ENCODE data around the gene KCNK17.

Gene KCNK17

DNA sequence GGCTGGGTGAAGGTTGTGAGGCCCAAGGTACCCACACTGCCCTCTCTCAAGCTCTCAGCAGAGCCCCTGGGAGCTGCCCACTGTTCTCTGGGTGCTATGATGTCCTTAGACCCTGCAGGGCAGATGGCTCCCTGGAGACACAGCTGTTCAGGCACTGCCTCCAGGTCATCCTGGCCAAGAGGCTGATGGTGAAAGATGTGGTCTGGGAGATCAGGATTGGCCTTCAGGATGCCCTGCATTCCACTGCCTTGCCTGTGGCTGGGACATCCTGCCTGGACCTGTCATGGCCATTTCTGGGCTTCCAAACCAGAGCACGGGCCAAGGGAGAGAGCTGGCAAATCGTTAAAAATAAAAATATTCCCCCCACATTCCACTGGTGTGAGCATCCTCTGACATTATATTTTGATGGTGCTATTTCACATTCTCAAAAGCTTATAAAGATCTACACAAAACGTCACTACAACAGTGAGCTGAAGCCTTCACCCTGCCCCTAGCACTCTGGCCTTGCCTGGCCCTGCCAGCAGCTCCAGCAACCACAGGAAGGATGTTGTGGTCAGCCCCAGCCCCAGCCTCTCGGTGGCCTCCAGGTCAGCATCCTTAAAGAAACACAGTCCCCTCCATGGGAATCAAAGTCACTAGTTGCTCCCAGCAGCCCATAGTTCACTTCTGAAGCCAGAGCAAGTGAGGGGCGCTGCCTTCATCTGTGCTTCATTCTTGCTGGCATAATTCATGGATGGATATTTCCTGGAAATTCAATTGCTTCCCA is 21.7 kb upstream of the KCNK17 start:
- no peak for DNase-seq

DNA sequence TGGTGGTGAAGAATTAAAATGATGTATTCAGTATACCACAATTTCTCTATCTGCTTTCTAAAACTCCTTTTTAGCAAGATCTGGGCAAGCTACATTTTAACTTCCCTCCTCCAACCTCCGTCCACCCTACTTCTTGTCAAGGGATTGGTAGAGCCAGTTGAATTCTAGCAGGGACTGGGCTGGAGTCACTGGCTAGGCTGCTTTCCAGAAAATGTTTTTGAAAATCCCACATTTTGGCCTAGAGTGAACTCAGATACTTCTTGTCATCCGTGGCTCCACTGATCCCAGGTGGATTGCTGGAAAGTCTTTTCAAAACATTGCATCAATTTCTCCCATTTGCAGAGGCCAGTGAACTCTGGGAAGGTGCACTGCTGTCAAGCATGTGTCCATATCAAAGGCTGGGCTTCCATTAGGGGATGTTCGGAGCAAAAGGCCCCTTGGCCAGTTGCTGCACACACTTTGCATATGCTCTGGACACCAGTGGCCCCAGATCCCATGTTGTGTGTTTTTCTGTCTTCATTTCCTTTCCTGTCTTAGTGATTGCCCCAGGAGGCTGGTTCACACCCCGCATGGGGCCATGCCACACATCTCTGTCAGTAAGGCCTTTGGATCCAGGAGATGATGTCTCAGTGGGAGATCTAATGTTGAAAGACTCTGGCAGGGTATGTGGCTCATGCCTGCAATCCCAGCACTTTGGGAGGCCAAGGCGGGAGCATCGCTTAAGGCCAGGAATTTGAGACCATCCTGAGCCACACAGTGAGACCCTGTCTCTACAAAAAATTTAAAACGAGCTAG is 19.6 kb upstream of the KCNK17 start:
- no peak for DNase-seq

DNA sequence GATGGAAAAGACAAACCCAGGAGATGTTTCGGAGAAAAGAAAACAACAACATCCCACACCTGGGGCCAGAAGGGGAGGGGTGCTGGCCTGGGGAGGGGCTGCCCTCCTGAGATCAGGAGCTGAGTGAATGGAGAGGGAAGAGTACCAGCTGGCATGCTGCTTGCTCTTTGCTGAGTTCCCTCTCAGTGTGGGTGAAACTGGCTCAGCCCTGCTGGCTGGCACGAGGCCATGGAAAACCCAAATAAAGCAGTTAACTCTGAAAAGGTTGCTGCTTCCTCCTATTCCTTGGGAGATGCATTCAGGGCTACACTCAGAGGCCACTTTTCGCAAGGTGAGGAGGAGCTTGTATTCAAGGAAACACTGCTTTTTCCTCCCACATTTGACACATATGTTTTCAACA is 16.3 kb upstream of the KCNK17 start:
- DNase-seq = no peak

DNA sequence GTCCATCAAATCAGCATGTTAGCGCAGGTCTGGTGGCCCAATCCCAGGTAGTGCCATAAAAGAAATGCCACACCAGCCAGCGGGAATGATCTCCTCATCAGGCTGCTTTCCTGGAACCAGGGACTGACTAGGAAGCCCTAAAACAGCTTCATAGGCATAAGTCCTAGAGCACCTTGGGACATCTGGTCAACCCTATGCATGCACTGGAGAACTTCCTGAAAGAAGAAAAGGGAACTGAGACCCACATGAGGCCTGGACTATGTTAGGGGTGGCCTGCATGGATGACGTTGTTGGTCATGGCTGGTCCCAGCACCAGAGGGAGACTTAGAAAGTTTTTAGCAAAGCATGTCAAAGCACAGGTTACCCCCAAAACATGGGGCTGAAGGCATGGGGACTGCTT is 15.8 kb upstream of the KCNK17 start:
- DNase-seq = no peak

DNA sequence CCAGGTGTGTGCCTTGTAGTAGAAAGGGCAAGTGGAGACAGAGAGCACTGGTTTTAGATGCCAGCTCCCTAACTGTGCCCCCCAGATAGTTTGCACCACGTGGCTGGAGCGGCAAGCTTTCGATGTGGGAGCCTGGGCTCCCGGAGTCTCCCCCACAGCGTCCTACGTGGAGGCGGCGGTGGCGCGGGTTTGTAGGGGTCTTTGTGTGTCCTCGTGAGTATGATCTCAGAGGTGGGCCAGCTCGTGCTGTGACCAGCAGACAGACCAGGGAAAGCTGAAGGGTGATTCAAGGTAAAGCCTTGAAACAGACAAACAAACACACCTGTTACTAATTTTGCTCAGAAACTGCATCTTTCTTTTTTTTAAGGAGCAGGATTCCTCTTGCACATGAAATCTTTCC is 13.8 kb upstream of the KCNK17 start:
- DNase-seq = no peak

DNA sequence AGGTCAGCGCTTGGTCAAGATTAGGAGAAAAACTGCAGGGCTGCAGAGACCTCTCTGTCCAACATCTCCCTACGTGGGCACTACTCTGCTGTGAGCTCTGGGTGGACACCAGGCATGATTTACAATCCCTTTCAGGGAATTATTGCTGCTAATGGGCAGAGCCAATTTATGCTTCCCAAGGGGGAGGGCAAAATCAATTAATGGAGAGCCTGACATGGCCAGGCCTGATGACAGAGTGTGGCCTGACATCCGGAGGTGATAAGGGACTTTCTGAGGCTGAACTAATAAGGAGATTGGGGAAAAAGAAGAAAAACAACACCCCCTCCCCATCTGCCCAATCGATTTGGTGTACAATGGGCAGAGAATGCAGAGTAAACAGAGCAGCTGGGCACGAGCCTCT is 13.3 kb upstream of the KCNK17 start:
- no peak for DNase-seq

DNA sequence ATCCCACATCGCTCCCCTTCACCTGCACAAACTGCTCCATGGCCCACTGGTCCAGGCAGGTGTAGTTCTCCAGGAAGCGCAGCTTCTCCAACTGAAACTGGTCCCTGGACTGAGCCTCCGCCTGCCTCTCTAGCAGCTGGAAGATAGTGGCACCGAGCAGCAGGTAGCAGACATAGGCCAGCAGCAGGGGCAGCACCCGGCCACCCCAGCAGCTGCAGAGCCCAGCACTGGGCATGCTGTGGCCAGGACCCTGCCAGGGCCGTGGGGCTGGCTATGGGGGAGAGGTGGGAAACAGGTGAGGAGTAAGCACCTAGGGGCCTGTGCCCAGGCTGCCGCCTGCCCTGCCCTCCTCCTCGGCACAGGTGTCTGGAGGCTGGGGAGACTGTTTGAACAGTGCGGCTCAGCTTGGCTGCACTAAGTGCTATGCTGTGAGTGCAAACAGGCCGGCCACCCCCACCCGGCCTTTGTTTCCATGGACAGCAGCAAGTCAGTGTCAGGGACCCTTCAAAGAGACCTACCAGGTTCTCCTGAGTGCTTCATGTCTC is 8.2 kb upstream of the KCNK17 start, which contains the start of gene KCNK16:
TSS of gene KCNK16 (minus strand) at position 397 of the 545 bp plus-strand sequence. CDS start at position 235, 162 bp downstream.
- no peak for DNase-seq

DNA sequence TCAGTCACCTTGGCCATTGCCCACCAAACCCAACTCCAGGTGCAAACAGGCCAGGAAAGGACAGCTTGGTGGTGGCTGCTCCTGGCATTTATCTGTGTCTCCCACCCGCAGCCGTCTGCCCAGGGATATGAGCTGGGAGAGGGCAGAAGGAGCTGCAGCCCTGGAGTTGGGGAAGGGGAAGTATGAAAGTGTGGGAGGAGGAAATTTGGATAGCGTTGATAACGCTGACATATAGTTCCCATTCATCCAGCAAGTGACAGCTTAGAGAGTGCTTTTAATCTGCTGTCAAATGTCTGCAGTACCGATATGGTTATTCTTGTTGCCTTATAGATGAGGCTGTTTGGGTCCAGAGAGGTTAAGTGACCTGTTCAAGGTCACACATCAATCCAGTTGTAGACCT is 7.5 kb upstream of the KCNK17 start:
- DNase-seq = no peak

DNA sequence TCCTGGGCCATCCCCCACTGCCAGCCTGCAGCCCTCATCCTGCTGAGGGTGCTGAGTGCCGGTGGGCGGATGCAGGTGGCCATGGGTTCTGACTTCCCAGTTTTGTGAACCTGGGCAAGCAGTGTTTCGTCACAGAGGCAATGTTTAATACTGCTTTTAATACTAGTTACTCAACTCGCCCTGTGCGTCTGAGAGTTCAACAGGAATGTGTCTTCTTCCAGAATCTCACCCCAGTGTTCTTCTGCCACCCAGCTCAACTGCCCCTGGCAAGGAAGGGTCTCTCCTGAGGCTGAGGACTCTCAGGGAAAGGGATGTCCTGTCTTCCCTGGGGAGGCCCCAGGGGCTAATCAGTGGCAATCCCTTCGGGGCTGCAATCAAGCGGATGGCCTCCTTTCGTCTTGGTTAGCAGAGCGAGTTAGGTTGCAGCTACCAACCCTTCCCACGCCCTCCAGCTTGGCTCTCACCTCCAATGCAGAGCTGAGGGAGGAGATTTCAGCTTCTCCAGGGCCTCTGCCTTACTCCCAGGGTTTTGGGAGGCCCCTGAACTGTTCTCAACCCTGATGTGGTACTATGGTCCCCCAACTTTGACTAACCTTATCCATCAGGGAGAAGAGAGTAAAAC is 6.3 kb upstream of the KCNK17 start:
- no peak for DNase-seq

DNA sequence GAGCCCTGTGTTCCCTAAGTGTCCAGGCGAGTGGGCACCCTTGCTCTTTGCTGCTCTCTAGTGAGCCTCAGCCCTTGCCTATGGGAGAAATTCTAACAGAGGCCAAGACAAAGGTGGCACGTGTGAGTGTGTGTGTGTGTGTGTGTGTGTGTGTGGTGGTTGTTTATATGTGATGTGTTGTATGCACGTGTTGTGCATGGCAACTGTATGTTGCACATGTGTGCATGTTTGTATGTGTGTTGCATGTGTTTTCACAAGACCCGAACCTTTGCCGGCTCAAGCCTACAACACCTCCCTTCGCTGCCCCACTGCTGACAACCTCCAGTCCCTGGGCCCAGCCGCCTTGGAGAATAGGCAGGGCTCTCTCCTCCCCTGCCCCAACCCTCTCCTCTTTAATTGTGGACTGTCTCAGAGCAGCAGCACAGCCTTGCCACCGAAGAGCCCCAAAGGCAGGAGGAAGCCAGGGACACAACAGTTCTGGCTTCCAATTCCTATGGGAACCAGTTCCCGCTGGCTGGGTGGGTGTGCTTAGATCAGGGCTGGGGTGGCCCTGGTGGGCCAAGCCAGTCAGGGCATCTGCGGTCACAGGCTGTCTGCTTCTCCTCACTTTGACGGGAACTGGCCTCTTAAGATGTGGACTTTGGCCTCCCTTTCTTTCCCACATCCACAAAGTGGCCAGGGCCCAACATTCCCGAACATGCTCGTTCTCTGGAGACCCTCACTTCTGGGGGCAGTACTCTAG is 5.6 kb upstream of the KCNK17 start:
- no peak for DNase-seq

DNA sequence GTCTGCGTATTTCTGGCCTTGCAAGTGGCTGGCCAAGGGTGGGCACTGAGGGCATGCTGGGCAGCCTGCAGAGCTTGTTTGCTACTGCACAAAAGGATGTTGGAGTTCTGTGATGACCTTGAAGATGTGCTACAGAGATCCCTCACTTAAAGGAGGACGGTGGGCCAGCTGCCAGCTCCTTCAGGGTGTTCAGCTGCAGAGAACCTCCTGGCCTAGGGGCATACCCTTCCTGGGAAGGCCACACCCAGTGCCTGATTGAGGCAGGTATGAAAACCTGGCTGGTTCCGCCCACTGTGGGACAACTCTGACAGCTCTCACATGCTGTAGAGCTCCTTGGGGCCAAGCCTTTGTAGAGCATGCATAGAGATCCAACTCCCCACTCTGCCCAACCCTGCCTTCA is 3.0 kb upstream of the KCNK17 start:
- DNase-seq = no peak

DNA sequence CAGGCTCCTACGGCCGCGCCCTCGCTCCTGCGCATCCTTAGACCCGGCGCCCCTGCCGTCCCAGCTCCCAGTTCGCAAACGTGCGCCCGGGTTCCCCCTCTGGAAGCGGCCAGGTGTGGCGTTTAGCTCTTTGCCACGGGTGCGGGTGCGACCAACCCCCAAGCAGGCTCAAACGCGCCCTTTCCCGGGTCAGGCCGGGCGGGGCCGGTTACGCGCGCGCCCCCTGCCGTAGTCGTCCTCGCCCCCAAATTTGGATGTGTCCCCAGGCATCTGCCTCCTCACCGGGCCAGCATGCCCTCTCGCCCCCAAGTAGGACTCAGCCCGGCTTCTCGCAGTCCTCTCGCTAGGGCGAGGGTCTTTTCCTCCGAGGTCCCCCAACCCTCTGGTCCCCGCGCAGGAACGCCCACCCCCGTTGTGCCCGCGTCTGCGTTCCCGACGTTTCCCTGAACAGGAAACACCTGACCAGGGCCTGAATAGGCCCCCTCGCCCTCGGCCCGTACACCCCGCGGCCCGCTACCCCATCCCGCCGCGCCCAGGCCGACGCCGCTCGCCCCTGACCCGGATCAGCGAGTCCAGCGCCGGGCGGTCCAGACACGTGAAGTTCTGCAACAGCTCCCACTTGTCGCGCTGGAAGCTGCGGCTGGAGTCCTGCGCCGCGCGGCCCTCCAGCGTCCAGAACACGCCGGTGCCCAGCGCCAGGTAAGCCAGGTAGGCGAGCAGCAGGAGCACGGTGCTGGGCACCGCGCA is 520 bp downstream of the KCNK17 start:
- no peak for DNase-seq

DNA sequence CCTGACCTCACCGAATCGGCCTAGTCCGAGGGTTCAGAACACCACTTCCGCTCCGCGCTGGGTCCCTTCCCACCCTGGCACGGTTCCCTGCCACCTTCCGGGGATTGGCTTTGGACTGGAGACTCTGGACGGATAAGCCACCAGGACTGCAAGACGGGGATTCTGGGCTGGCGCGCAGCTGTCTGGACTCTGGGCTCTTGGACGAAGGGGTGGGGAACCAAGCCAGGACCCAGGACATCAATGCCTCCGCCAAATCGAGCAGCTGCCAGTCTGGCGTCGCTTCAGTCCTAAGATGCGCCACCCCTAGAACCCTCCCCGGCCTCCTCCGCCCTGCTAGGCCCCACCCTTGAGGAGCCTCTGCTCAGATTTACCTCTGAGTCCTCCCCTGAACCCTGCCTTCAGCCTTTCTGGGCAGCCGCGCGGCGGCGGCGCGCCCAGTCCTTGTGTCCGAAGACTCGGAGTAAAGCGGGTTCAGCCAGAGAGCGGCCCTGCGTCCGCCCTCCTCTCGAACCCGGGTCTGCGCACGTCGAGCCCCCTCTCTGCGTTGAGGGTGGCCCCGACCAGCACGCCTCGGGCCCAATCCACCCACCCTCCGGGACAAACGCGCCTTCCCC is 1.2 kb downstream of the KCNK17 start:
- DNase-seq = no peak

DNA sequence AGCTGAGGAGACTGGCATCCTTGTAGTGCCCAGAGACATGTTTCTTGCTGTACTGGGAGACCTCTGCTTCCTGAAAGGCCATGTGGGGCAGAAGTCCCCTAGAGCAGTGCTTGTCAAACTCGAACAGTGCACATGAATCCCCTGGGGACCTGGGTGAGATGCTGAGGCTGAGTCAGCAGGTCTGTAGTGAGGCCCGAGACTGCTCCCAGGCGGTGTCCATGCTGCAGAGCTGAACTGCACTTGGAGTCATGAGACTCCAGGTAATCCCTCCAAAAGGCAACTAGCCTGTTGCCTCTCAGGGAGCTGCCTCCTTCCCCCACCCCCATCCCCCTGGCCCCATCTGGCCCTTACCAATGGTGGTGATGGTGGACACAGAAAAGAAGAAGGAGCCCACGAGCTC is 3.7 kb downstream of the KCNK17 start:
- no peak for DNase-seq

DNA sequence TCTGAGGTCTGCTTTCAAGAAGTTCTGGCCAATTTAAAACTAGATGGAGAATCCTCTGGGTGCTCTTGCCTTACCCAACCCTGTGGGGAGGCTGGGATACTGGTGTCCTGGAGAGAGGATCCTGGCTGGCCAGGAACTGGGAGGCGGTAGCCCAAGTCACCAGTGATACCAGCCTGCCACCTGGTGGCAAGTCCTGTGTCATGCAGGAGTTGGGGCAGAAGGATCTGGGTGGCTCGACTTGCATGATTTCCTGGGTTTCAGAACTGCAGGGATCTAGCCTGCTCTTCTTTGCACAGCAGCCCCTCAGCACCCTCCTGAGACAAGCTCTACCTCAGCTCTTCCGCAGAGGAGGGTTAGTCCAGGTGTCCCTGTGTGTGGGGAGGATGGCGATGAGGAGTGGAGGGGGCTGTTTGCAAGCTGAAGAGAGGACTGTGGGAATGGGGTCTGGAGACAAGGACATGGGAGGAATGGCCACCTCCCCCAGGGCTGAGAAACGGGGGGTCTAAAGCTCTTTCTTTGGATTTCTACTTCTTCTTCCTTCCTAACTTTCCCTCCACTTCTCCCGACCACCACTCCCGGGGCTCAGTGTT is 4.2 kb downstream of the KCNK17 start:
- DNase-seq = peak; percentile 29 to 46

DNA sequence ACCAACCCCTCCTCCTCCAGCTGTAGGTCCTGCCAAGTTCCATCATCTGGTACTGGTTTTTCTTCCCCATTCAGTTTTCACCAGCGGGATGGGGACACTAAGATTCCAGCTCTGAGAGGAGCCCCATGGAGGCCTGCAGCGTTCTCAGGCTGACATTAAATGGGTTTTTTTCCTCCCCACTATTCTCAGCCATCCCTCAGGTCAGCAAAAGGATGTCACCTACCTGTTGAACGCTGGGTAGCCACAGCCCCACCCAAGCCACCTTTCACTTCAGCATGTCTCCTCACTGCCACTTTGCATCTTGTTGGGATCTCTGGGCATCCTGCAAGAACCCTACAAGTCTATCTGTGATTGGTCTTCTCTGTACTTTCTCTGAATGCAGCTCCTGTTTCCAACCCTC is 6.8 kb downstream of the KCNK17 start:
- no peak for DNase-seq

DNA sequence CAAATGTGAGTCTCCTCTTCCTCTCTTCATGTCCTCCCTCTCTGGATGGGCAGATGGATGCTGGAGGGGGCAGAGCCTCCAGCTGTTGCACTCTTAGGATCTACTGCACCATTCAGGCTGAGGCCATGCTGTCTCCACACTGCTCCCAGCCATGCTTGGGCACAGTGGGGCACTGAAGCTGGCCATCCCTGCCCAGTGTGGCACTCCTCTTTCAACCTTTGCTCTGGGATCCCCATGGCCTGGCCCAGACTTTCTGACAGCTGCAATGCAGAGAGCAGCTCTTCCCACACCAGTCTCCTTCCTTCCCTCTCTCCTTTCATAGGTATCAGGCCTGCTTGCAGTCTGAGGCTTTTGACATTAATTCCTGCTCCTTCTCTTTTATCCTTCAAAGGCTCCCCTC is 9.3 kb downstream of the KCNK17 start:
- no peak for DNase-seq

DNA sequence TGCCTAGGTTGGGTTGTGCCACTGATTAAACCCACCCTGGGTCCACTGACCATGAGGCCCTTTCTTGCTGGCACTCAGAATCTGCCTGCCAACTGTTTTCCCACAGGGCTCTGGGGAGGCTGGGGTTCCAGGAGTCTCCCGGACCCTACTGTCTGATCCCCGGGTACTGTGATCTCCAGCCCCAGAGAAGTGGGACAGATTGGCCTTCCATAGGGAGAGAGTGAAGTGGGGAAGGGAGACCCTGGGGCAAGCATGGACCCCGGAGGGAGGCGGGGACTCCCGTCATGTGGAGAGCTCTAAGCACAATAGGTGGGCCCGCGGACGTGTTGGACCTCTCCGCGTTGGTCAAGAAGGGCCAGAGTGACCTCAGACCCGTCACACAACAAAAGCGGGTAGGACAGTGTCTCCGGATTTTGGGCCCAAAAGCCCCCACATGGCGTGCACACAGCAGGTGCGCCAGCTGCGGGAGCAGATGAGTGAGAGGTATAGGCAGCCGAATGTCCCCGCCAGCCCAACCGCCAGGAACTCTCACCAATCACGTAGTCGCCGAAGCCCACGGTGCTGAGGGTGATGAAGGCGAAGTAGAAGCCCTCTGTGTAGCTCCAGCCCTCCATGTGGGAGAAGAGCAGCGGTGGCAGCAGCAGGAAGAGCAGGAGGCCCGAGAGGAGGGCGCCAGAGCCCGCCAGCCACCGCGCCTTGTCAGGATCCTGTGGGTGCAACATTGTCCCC is 10.6 kb downstream of the KCNK17 start:
- DNase-seq = no peak

DNA sequence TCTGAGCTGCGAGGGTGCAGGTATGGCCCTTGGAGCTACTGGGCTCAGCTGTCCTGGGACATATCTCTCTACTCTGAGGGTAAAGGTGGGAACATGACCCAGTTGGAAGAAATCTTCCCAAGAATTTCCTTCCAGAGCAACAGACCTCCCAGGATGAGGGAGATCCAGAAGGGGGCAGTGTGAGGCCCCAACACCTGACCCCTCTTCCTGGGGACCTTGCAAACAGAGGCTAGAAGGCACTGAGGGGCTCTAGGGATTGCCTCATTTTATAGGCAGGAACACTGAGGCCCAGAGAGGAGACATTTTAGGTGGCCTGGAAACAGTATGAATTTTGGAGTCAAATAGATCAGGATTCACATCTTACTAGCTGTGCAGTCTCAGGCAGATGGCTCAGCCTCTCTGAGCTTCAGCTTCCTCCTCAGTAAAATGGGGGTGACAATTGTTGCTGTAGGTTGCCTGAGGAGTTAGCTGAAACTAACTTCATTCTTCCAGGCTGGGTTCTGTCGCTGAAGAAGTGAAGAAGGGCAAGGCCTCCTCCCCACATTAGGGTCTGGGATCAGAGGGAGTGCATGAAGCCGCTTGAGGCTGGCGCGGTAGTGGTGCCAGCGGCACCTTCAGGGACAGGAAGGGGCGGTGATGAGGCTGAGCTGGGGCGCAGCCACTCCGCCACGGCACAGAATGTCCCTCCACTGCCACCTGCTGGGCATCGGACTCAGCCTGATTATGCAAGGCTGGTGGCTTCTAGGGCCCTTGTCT is 11.4 kb downstream of the KCNK17 start:
- DNase-seq = peak; percentile 56 to 66

DNA sequence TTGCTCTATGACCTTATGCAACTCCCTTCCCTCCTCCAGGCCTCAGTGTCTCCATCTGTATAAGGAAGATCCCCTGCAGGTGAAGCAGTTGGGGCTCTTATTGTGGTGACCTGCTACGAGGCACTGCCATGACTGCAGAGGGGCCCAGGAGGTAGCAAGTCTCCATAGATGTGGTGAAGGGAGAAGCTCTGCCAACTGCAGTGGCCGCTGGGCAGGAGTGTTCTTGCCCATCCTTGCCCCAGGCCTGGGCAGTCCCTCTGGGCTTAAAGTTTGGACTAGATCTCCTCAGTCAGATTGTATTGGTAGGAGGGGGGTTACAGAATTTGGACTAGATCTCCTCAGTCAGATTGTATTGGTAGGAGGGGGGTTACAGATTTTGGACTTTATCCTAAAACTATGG is 12.2 kb downstream of the KCNK17 start:
- no peak for DNase-seq

All from NCI-H1930 (cell line).